SK-N-SH treated with all-trans-retinoic acid at 6 μM for 48 hours (cell line): ENCODE data around the gene ARHGDIB.

Experiments used
- CSDC2 ChIP-seq: fragments of 250-450 bp; sonication (Bioruptor Pico); IDR thresholded peaks from 2 replicates; pipeline ENCODE4 v1.5.0; 2020; ENCODE audit warnings: mild to moderate bottlenecking, moderate library complexity
- ISL1 ChIP-seq: fragments of 250-450 bp; sonication (Bioruptor Pico); IDR thresholded peaks from 2 replicates; pipeline ENCODE4 v2.1.2; 2022; ENCODE audit warnings: mild to moderate bottlenecking, moderate library complexity
- OSR1 ChIP-seq: fragments of 250-450 bp; sonication (Bioruptor Pico); IDR thresholded peaks from 2 replicates; pipeline ENCODE4 v1.8.0; 2022; ENCODE audit warnings: moderate library complexity, mild to moderate bottlenecking, inconsistent platforms
- PATZ1 ChIP-seq: fragments of 250-450 bp; sonication (Bioruptor Pico); IDR thresholded peaks from 2 replicates; pipeline ENCODE4 v1.8.0; 2020; ENCODE audit warnings: mild to moderate bottlenecking, moderate library complexity, borderline replicate concordance
- RARB ChIP-seq: fragments of 250-450 bp; sonication (Bioruptor Pico); IDR thresholded peaks from 2 replicates; pipeline ENCODE4 v1.8.0; 2021; ENCODE audit warnings: mild to moderate bottlenecking, moderate library complexity
- TOX ChIP-seq: fragments of 250-450 bp; sonication (Bioruptor Pico); IDR thresholded peaks from 2 replicates; pipeline ENCODE4 v1.8.0; 2021; ENCODE audit warnings: mild to moderate bottlenecking, moderate library complexity, borderline replicate concordance
- ZC3H10 ChIP-seq: fragments of 250-450 bp; sonication (Bioruptor Pico); IDR thresholded peaks from 2 replicates; pipeline ENCODE4 v1.5.1; 2021; ENCODE audit warnings: mild to moderate bottlenecking, moderate library complexity
- ZNF8 ChIP-seq: fragments of 450-650 bp; formaldehyde crosslinking; IDR thresholded peaks from 2 replicates; pipeline ENCODE4 v1.5.0; 2020; ENCODE audit warnings: mild to moderate bottlenecking, moderate library complexity

DNA sequence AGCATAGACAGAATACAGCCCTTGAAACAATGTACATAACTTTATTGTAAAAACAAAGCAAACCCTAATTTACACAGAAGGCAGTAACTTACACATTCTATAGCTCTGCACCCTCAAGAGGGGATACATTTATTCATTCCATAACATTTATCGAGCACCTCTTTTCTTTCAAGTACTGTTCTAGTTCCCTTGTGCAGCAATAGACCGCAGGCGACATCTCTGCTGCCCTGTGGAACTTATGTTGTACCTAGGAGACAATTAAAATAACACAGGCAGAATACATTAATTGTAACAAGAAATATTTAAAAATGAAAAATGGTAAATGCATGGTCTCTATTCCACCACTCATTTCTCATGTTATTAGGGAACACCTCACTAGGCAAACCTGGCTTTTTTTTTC lies 1.4 kb upstream of the ARHGDIB start:
- no peak for TF ChIP-seq OSR1
- TF ChIP-seq ISL1 (CRISPR knock-in tag): no peak
- TF ChIP-seq TOX (CRISPR knock-in tag): no peak
- no peak for TF ChIP-seq RARB
- TF ChIP-seq CSDC2: no peak
- TF ChIP-seq PATZ1 (CRISPR knock-in tag): no peak
- TF ChIP-seq ZNF8 (CRISPR knock-in tag): no peak
- TF ChIP-seq ZC3H10: no peak
